Measurements from ENCODE around the gene SPIN2B.

DNA sequence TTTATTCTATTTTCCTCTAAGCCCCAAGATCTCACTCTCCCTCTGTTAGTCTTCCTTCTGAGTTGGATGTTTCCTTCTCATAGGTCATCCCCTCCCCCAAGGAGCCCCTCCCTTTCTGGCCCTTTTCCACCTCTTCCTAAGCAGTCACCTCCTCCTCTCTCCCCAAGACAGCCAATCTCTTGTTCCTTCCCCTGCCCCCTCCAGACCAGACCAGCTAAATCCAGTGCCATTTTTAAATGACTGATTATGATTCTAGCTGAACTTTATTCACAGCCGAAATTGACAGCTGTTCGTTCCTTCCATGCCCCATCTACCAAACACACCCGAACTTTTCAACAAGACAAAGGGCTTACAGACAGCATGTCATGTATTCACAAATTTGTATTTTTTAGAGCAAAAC lies 13.9 kb upstream of the SPIN2B start:
- TF ChIP-seq, protein P1, sequence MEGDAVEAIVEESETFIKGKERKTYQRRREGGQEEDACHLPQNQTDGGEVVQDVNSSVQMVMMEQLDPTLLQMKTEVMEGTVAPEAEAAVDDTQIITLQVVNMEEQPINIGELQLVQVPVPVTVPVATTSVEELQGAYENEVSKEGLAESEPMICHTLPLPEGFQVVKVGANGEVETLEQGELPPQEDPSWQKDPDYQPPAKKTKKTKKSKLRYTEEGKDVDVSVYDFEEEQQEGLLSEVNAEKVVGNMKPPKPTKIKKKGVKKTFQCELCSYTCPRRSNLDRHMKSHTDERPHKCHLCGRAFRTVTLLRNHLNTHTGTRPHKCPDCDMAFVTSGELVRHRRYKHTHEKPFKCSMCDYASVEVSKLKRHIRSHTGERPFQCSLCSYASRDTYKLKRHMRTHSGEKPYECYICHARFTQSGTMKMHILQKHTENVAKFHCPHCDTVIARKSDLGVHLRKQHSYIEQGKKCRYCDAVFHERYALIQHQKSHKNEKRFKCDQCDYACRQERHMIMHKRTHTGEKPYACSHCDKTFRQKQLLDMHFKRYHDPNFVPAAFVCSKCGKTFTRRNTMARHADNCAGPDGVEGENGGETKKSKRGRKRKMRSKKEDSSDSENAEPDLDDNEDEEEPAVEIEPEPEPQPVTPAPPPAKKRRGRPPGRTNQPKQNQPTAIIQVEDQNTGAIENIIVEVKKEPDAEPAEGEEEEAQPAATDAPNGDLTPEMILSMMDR (conservative IDR thresholded peaks at IDR 0.05; ENCODE audit: low read length), result no peak
- TF ChIP-seq EZH2phosphoT487 (IDR thresholded peaks at IDR 0.05; ENCODE audit: borderline replicate concordance, low read depth, low read length), result no peak

Measured in OCI-LY7 (cell line).